BLaER1 (cell line): Measurements from ENCODE around the gene STRN3.
"Not testable (repeated sequence)": the region's sequence is repeated elsewhere in the genome, so short reads cannot be mapped to it uniquely, and the experiment has no call there.

Experiments used
- H3K27ac ChIP-seq: shearing (Covaris generic); formaldehyde crosslinking; 2 replicates; pipeline ENCODE4 v1.8.1; 2022
- H3K27me3 ChIP-seq: shearing (Covaris generic); formaldehyde crosslinking; 2 replicates; pipeline ENCODE4 v1.8.1; 2022
- H3K36me3 ChIP-seq: shearing (Covaris generic); formaldehyde crosslinking; 2 replicates; pipeline ENCODE4 v1.8.1; 2022
- H3K4me1 ChIP-seq: shearing (Covaris generic); formaldehyde crosslinking; 2 replicates; pipeline ENCODE4 v1.8.1; 2022
- H3K4me2 ChIP-seq: shearing (Covaris generic); formaldehyde crosslinking; 2 replicates; pipeline ENCODE4 v1.8.1; 2022
- H3K4me3 ChIP-seq: shearing (Covaris generic); formaldehyde crosslinking; 2 replicates; pipeline ENCODE4 v1.8.1; 2022
- H3K9ac ChIP-seq: shearing (Covaris generic); formaldehyde crosslinking; 2 replicates; pipeline ENCODE4 v1.8.1; 2022
- H3K9me3 ChIP-seq: shearing (Covaris generic); formaldehyde crosslinking; 2 replicates; pipeline ENCODE4 v1.8.1; 2022
- H4K20me1 ChIP-seq: shearing (Covaris generic); formaldehyde crosslinking; 2 replicates; pipeline ENCODE4 v1.8.1; 2022
- Cebpa-rat ChIP-seq: shearing (Covaris generic); IDR thresholded peaks from 2 replicates; pipeline ENCODE4 v1.8.1; 2022

The STRN3 gene

GRCh38 chr14:30977752-30978151 is 48.4 kb downstream of the STRN3 start:
- Histone ChIP-seq H3K4me3 (no peak overlapping the region), H4K20me1 (peaks cover 100% of the 10 kb centered on the region), H3K27ac (no peak overlapping the region), H3K9me3 (peaks cover 13% of the 10 kb centered on the region), H3K4me1 (peaks cover 19% of the 10 kb centered on the region), H3K27me3 (no peaks in the 10 kb centered on the region), H3K9ac (no peak overlapping the region), H3K4me2 (no peak overlapping the region), H3K36me3 (peaks cover 2% of the 10 kb centered on the region; the same call in 1 of the 2 replicates)
- TF ChIP-seq Cebpa-rat: no peak

- no peak for TF ChIP-seq Cebpa-rat
- H3K27ac ChIP-seq: no peak overlapping the region
- H3K36me3 ChIP-seq: peaks cover 15% of the 10 kb centered on the region; the same call in 1 of the 2 replicates
- H3K27me3 ChIP-seq: no peaks in the 10 kb centered on the region
- H3K9ac ChIP-seq: no peak overlapping the region
- H3K4me3 ChIP-seq: no peak overlapping the region
- H4K20me1 ChIP-seq: peaks cover 100% of the 10 kb centered on the region
- H3K4me1 ChIP-seq: no peaks in the 10 kb centered on the region
- H3K9me3 ChIP-seq: peaks cover 43% of the 10 kb centered on the region
- H3K4me2 ChIP-seq: no peak overlapping the region
Observed at GRCh38 chr14:30974628-30975027, 51.6 kb downstream of the STRN3 start.

- H3K36me3 ChIP-seq: peaks cover 24% of the 10 kb centered on the region
- no peak overlapping the region for H3K4me3 ChIP-seq
- no peaks in the 10 kb centered on the region for H3K4me1 ChIP-seq
- peaks cover 58% of the 10 kb centered on the region for H3K9me3 ChIP-seq
- H3K9ac ChIP-seq: no peak overlapping the region
- H3K27ac ChIP-seq: no peak overlapping the region
- H4K20me1 ChIP-seq: peaks cover 91% of the 10 kb centered on the region
- TF ChIP-seq Cebpa-rat: no peak
- no peaks in the 10 kb centered on the region for H3K27me3 ChIP-seq
- no peak overlapping the region for H3K4me2 ChIP-seq
Observed at GRCh38 chr14:30972882-30973582, 53.1 kb downstream of the STRN3 start.

GRCh38 chr14:30972036-30972732 is 54.0 kb downstream of the STRN3 start:
- H3K4me1 ChIP-seq: not testable (repeated sequence)
- Histone ChIP-seq H4K20me1 (peaks cover 83% of the 10 kb centered on the region), H3K36me3 (peaks cover 31% of the 10 kb centered on the region)

GRCh38 chr14:30971586-30971985 is 54.6 kb downstream of the STRN3 start:
- H3K27me3 ChIP-seq: no peaks in the 10 kb centered on the region
- H3K36me3 ChIP-seq: peaks cover 35% of the 10 kb centered on the region
- peaks cover 69% of the 10 kb centered on the region for H3K9me3 ChIP-seq
- no peak for TF ChIP-seq Cebpa-rat
- H3K4me2 ChIP-seq: no peak overlapping the region
- H3K27ac ChIP-seq: no peak overlapping the region
- H3K4me1 ChIP-seq: no peaks in the 10 kb centered on the region
- peaks cover 80% of the 10 kb centered on the region for H4K20me1 ChIP-seq
- no peak overlapping the region for H3K9ac ChIP-seq
- no peak overlapping the region for H3K4me3 ChIP-seq

More at GRCh38 chr14:30972036-30972732, 54.0 kb downstream of the STRN3 start:
- not testable (repeated sequence) for H3K9ac ChIP-seq, H3K4me3 ChIP-seq, H3K4me2 ChIP-seq, H3K27me3 ChIP-seq, H3K27ac ChIP-seq
- peaks cover 66% of the 10 kb centered on the region for H3K9me3 ChIP-seq

GRCh38 chr14:30969796-30970195 is 56.4 kb downstream of the STRN3 start:
- H3K9ac ChIP-seq, H3K4me1 ChIP-seq, H3K27me3 ChIP-seq, H3K27ac ChIP-seq, H3K4me2 ChIP-seq, H3K4me3 ChIP-seq: not testable (repeated sequence)
- H4K20me1 ChIP-seq: peaks cover 80% of the 10 kb centered on the region
- H3K36me3 ChIP-seq: peaks cover 53% of the 10 kb centered on the region
- H3K9me3 ChIP-seq: peaks cover 86% of the 10 kb centered on the region

GRCh38 chr14:30967364-30968098 is 58.6 kb downstream of the STRN3 start:
- not testable (repeated sequence) for H3K4me2 ChIP-seq, H3K9ac ChIP-seq, H3K27me3 ChIP-seq, H3K4me1 ChIP-seq, H3K27ac ChIP-seq, H3K4me3 ChIP-seq
- H4K20me1 ChIP-seq: peaks cover 80% of the 10 kb centered on the region
- H3K36me3 ChIP-seq: peaks cover 70% of the 10 kb centered on the region
- peaks cover 87% of the 10 kb centered on the region for H3K9me3 ChIP-seq

- H3K4me3 ChIP-seq: 0 out of 2 replicates have a peak overlapping the region, but pooled peaks have one; percentile 18
- no peak overlapping the region for H3K4me2 ChIP-seq
- H3K36me3 ChIP-seq: peaks cover 70% of the 10 kb centered on the region
- H3K9me3 ChIP-seq: peaks cover 79% of the 10 kb centered on the region
- H3K27ac ChIP-seq: no peak overlapping the region
- H3K27me3 ChIP-seq: no peaks in the 10 kb centered on the region
- H3K4me1 ChIP-seq: no peaks in the 10 kb centered on the region
- no peak overlapping the region for H3K9ac ChIP-seq
- TF ChIP-seq Cebpa-rat: no peak
- peaks cover 80% of the 10 kb centered on the region for H4K20me1 ChIP-seq
Observed at GRCh38 chr14:30966415-30967363, 59.5 kb downstream of the STRN3 start.

GRCh38 chr14:30965861-30966260 is 60.3 kb downstream of the STRN3 start:
- Histone ChIP-seq H4K20me1 (peaks cover 80% of the 10 kb centered on the region), H3K36me3 (peaks cover 69% of the 10 kb centered on the region), H3K9me3 (peaks cover 71% of the 10 kb centered on the region)
- not testable (repeated sequence) for H3K4me2 ChIP-seq, H3K4me1 ChIP-seq, H3K27ac ChIP-seq, H3K4me3 ChIP-seq, H3K9ac ChIP-seq, H3K27me3 ChIP-seq

- H3K9me3 ChIP-seq: peaks cover 39% of the 10 kb centered on the region
- H3K4me1 ChIP-seq, H3K9ac ChIP-seq, H3K4me3 ChIP-seq, H3K27me3 ChIP-seq, H3K27ac ChIP-seq, H3K4me2 ChIP-seq: not testable (repeated sequence)
- peaks cover 93% of the 10 kb centered on the region for H4K20me1 ChIP-seq
- H3K36me3 ChIP-seq: peaks cover 61% of the 10 kb centered on the region
Observed at GRCh38 chr14:30962537-30962936, 63.6 kb downstream of the STRN3 start.
